VCaP (cell line): ENCODE measurements around the gene SPOCD1.

Source experiments
- H3K27ac ChIP-seq: fragments of 450-650 bp; 2 replicates; pipeline ENCODE4 v1.5.1; 2017
- CTCF ChIP-seq: fragments of 450-650 bp; conservative IDR thresholded peaks from 2 replicates; pipeline ENCODE4 v1.5.1; 2017; ENCODE audit warnings: mild to moderate bottlenecking, moderate library complexity

SPOCD1 gene

GRCh38 chr1:31748365-31748764 is 67.5 kb downstream of the SPOCD1 start:
- H3K27ac ChIP-seq = no peak overlapping the region
- no peak for TF ChIP-seq CTCF

- TF ChIP-seq CTCF = no peak
- no peak overlapping the region for H3K27ac ChIP-seq
Observed at GRCh38 chr1:31747304-31747703, 68.5 kb downstream of the SPOCD1 start.

GRCh38 chr1:31746687-31747086 is 69.1 kb downstream of the SPOCD1 start:
- H3K27ac ChIP-seq = no peak overlapping the region
- TF ChIP-seq CTCF = no peak

GRCh38 chr1:31745946-31746670 is 69.7 kb downstream of the SPOCD1 start:
- peak; percentile 11; the same call in 1 of the 2 replicates for TF ChIP-seq CTCF
- no peak overlapping the region for H3K27ac ChIP-seq

- TF ChIP-seq CTCF = peak; percentile 62
- no peak overlapping the region for H3K27ac ChIP-seq
Observed at GRCh38 chr1:31745096-31745945, 70.5 kb downstream of the SPOCD1 start.

GRCh38 chr1:31744165-31744888 is 71.5 kb downstream of the SPOCD1 start:
- no peak overlapping the region for H3K27ac ChIP-seq
- TF ChIP-seq CTCF = no peak
